ENCODE measurements around the gene CEP295NL. TPM values are rescaled to one million over a fixed set of nuclear protein-coding genes. Genes with fewer than 3 reads are reported as not detected.

CEP295NL gene
- total RNA-seq, 1 experiment from 2014 or later = 0.87 TPM

DNA sequence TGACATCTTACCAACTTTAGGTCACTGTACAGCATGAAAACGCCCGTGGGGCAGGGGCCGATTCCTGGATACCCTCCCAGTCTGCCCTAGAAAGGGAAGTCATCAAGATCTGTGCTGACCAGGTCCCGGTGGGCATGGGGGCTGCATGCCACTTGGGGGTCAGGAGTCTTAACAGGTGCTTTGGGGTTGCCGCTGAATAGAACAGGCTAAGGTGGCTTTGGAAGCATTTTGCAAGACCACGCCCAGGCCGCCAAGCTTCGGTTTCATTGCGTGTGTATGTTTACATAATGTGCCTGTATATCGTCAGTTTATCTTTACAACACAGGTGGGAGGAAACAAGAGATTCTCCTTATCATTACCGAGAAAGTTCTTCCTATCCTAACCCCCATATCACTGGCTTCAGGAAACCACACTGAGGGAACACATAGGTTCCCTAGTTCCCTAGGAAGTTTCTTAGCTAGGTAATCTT is 49.0 kb downstream of the CEP295NL start:
- ATAC-seq = no peak
- in situ Hi-C loops (cut with HindIII; ENCODE audit: low pct_unique_long_range_greater_than_20kb, low sequenced_read_pairs) = no loop called here
- H3K9me3 ChIP-seq (ENCODE audit: control insufficient read depth, insufficient read depth, low read depth, low read length) = no peaks in the 10 kb centered on the region
- BruUV-seq (replicated peaks) = TSS peak; percentile 93
- intact Hi-C loops (cut with micrococcal nuclease; ENCODE audit: unreplicated experiment) = no loop called here
- POLR2A ChIA-PET = interaction anchor here (0.8 kb wide), 1 partner anchor 12 kb away, joined by 6 read pairs; no protein-coding TSS in a partner anchor
- no peaks in the 10 kb centered on the region for H3K27me3 ChIP-seq (ENCODE audit: control insufficient read depth, insufficient read depth, low read length)
- TF ChIP-seq TCF7L2 (IDR thresholded peaks at IDR 0.05; ENCODE audit: low read depth, low read length) (no peak), SIN3A (IDR thresholded peaks at IDR 0.05; ENCODE audit: borderline replicate concordance, insufficient read depth, low read depth, low read length) (no peak), POLR2AphosphoS5 (IDR thresholded peaks at IDR 0.05; ENCODE audit: low read depth, low read length) (no peak)
- TF ChIP-seq, protein P1, sequence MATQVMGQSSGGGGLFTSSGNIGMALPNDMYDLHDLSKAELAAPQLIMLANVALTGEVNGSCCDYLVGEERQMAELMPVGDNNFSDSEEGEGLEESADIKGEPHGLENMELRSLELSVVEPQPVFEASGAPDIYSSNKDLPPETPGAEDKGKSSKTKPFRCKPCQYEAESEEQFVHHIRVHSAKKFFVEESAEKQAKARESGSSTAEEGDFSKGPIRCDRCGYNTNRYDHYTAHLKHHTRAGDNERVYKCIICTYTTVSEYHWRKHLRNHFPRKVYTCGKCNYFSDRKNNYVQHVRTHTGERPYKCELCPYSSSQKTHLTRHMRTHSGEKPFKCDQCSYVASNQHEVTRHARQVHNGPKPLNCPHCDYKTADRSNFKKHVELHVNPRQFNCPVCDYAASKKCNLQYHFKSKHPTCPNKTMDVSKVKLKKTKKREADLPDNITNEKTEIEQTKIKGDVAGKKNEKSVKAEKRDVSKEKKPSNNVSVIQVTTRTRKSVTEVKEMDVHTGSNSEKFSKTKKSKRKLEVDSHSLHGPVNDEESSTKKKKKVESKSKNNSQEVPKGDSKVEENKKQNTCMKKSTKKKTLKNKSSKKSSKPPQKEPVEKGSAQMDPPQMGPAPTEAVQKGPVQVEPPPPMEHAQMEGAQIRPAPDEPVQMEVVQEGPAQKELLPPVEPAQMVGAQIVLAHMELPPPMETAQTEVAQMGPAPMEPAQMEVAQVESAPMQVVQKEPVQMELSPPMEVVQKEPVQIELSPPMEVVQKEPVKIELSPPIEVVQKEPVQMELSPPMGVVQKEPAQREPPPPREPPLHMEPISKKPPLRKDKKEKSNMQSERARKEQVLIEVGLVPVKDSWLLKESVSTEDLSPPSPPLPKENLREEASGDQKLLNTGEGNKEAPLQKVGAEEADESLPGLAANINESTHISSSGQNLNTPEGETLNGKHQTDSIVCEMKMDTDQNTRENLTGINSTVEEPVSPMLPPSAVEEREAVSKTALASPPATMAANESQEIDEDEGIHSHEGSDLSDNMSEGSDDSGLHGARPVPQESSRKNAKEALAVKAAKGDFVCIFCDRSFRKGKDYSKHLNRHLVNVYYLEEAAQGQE (IDR thresholded peaks at IDR 0.05; ENCODE audit: insufficient read depth in 1 of 2, low read depth in 2 of 2, low read length in 1 of 2) = no peak
- TF ChIP-seq, protein P2, sequence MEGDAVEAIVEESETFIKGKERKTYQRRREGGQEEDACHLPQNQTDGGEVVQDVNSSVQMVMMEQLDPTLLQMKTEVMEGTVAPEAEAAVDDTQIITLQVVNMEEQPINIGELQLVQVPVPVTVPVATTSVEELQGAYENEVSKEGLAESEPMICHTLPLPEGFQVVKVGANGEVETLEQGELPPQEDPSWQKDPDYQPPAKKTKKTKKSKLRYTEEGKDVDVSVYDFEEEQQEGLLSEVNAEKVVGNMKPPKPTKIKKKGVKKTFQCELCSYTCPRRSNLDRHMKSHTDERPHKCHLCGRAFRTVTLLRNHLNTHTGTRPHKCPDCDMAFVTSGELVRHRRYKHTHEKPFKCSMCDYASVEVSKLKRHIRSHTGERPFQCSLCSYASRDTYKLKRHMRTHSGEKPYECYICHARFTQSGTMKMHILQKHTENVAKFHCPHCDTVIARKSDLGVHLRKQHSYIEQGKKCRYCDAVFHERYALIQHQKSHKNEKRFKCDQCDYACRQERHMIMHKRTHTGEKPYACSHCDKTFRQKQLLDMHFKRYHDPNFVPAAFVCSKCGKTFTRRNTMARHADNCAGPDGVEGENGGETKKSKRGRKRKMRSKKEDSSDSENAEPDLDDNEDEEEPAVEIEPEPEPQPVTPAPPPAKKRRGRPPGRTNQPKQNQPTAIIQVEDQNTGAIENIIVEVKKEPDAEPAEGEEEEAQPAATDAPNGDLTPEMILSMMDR (IDR thresholded peaks at IDR 0.05) = no peak
- H3K4me1 ChIP-seq (ENCODE audit: control insufficient read depth, insufficient read depth, low read length) = no peaks in the 10 kb centered on the region
- H3K36me3 ChIP-seq (ENCODE audit: control insufficient read depth, insufficient read depth, low read length) = no peaks in the 10 kb centered on the region
- H3K4me3 ChIP-seq (ENCODE audit: low read depth in 2 of 2, low read length in 2 of 2) = no peak overlapping the region
- DNase-seq (ENCODE audit: low read depth, low spot score) = no peak
- CTCF ChIA-PET = interaction anchor here (1.2 to 1.8 kb wide), 2 partner anchors 12 to 117 kb away, joined by 3 to 8 read pairs; no protein-coding TSS in a partner anchor
- no peak overlapping the region for H3K27ac ChIP-seq (ENCODE audit: low read length)

DNA sequence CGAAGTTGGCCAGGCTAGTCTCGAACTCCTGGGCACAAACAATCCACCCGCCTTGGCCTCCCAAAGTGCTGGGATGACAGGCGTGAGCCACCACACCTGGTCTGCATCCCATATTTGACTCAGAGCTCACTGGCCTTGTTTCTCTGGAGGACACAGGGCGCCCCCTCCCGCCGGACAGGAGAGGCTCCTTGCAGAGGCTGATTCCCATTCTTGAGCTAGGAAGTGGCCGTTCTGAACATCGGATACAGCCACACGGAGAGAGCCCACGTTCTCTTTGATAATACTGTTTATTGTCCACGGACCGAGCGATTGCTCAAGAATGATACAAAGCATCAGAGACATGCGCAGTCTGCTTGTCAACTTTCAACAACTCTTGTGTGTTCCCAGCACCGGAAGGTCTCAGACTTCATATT is 50.3 kb downstream of the CEP295NL start:
- ChIA-PET CTCF (interaction anchor here (0.6 to 1.8 kb wide), 10 partner anchors 11 to 888 kb away, joined by 3 to 10 read pairs (median 3); no protein-coding TSS in a partner anchor), POLR2A (no interaction called here)
- BruUV-seq (replicated peaks) = no TSS peak
- DNase-seq (ENCODE audit: low read depth, low spot score) (no peak), ATAC-seq (peak; percentile 84)
- TF ChIP-seq, protein P1 (IDR thresholded peaks at IDR 0.05; ENCODE audit: insufficient read depth in 1 of 2, low read depth in 2 of 2, low read length in 1 of 2) = no peak
- TF ChIP-seq, protein P2 (IDR thresholded peaks at IDR 0.05) = peak; percentile 83; the same call in 1 of the 2 replicates
- Histone ChIP-seq H3K4me1 (ENCODE audit: control insufficient read depth, insufficient read depth, low read length) (no peaks in the 10 kb centered on the region), H3K4me3 (ENCODE audit: low read depth in 2 of 2, low read length in 2 of 2) (no peak overlapping the region), H3K27me3 (ENCODE audit: control insufficient read depth, insufficient read depth, low read length) (no peaks in the 10 kb centered on the region), H3K9me3 (ENCODE audit: control insufficient read depth, insufficient read depth, low read depth, low read length) (no peaks in the 10 kb centered on the region), H3K36me3 (ENCODE audit: control insufficient read depth, insufficient read depth, low read length) (no peaks in the 10 kb centered on the region), H3K27ac (ENCODE audit: low read length) (no peak overlapping the region)
- in situ Hi-C loops (cut with HindIII; ENCODE audit: low pct_unique_long_range_greater_than_20kb, low sequenced_read_pairs) = no loop called here
- intact Hi-C loops (cut with micrococcal nuclease; ENCODE audit: unreplicated experiment) = no loop called here

Measured in Panc1 (cell line).